22Rv1 (cell line): ENCODE measurements around the gene PPP1CC.

Experiments
- ZFX ChIP-seq: fragments of 450-650 bp; IDR thresholded peaks from 2 replicates; pipeline ENCODE4 v1.6.1; 2017; ENCODE audit warnings: antibody characterized with exemption, borderline replicate concordance
- TF ChIP-seq, protein P1 (sequence below): fragments of 450-650 bp; IDR thresholded peaks from 2 replicates; pipeline ENCODE4 v1.5.1; 2017; ENCODE audit warnings: mild to moderate bottlenecking

DNA sequence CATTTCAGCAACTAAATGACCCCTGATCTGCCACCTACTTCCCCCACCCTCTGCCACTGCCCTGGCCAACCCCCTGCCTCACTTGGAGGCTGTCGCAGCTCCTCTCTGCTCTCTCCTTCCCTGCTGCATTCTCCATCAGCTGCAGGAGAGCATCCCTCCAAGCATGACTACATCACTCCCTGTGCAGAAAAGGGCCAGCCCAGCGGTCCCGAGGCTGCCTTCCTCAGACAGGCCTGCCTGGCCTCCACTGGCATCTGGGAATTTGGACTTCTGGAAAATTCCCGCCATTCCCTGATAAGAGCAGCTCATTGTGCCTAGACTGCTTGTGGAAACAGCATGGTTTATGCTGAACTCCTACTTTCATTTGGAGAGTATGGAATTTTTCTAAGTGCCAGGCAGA lies 66.5 kb downstream of the PPP1CC start:
- TF ChIP-seq, protein P1, sequence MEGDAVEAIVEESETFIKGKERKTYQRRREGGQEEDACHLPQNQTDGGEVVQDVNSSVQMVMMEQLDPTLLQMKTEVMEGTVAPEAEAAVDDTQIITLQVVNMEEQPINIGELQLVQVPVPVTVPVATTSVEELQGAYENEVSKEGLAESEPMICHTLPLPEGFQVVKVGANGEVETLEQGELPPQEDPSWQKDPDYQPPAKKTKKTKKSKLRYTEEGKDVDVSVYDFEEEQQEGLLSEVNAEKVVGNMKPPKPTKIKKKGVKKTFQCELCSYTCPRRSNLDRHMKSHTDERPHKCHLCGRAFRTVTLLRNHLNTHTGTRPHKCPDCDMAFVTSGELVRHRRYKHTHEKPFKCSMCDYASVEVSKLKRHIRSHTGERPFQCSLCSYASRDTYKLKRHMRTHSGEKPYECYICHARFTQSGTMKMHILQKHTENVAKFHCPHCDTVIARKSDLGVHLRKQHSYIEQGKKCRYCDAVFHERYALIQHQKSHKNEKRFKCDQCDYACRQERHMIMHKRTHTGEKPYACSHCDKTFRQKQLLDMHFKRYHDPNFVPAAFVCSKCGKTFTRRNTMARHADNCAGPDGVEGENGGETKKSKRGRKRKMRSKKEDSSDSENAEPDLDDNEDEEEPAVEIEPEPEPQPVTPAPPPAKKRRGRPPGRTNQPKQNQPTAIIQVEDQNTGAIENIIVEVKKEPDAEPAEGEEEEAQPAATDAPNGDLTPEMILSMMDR = no peak
- TF ChIP-seq ZFX = no peak
